B cell (primary cell): ENCODE measurements around the gene PPP6R2. TPM values are rescaled to one million over a fixed set of nuclear protein-coding genes. Genes with fewer than 3 reads are reported as not detected.

Experiments used
- ATAC-seq: fragments of 200-7000 bp; cut with Tn5 transposase; one replicate; pipeline ENCODE4 v1.10.0; 2021; ENCODE audit warnings: low read depth, mild to moderate bottlenecking, moderate number of reproducible peaks, moderate library complexity
- CTCF ChIA-PET: fragments of 350-600 bp; sonication (Branson Sonifier 250); formaldehyde crosslinking; loops from one replicate; lab custom pipeline; 2021; ENCODE audit warnings: antibody characterized with exemption, inconsistent platforms; lab: Charles Lee
- POLR2A ChIA-PET: fragments of 350-600 bp; sonication (Branson Sonifier 250); formaldehyde crosslinking; loops from one replicate; lab custom pipeline; 2021; ENCODE audit warnings: antibody characterized with exemption; lab: Charles Lee
- DNase-seq: peaks from one replicate; pipeline ENCODE4 v3.0.0; 2013
- H2AFZ ChIP-seq: 2 replicates; pipeline ENCODE4 v1.6.1; 2012; ENCODE audit warnings: mild to moderate bottlenecking, low read depth, low read length; ENCODE audit not compliant: insufficient read depth, poor library complexity, severe bottlenecking
- H3K27ac ChIP-seq, 2 donors: 1 replicate in 1 of 2; 2 replicates in 1 of 2; pipeline ENCODE4 v1.5.1; 2012 to 2013; ENCODE audit warnings: low read length in 2 of 2, mild to moderate bottlenecking in 2 of 2, moderate library complexity in 1 of 2
- H3K27me3 ChIP-seq, 4 experiments: fragments of 200-600 bp in 1 of 4; sonication (generic) in 1 of 4; replicated peaks in 1 of 4; 1 replicate in 2 of 4; 2 replicates in 2 of 4; pipeline versions ENCODE4 v1.6.1 to v1.7.0; 2013 to 2016; ENCODE audit warnings: low read length in 3 of 4, mild to moderate bottlenecking in 2 of 4, mixed read lengths in 1 of 4, moderate library complexity in 1 of 4; ENCODE audit not compliant: insufficient read depth in 4 of 4, control insufficient read depth in 3 of 4; ENCODE audit errors: control extremely low read depth in 1 of 4
- H3K36me3 ChIP-seq, 2 experiments: replicated peaks in 1 of 2; 1 replicate in 1 of 2; 2 replicates in 1 of 2; pipeline versions ENCODE4 v1.6.1 to v1.7.1; 2013; ENCODE audit warnings: low read length in 1 of 2; ENCODE audit not compliant: insufficient read depth in 2 of 2, control insufficient read depth in 1 of 2; ENCODE audit errors: control extremely low read depth in 1 of 2, extremely low read depth in 1 of 2
- H3K4me1 ChIP-seq, 2 donors: fragments of 200-600 bp in 1 of 2; sonication (generic) in 1 of 2; 1 replicate in 1 of 2; 2 replicates in 1 of 2; pipeline versions ENCODE4 v1.5.1 to v1.6.1; 2013 to 2017; ENCODE audit warnings: low read length in 2 of 2; ENCODE audit not compliant: control insufficient read depth in 2 of 2, insufficient read depth in 2 of 2
- H3K4me2 ChIP-seq: replicated peaks from 2 replicates; pipeline ENCODE3; 2012; ENCODE audit warnings: mild to moderate bottlenecking, low read depth, low read length; ENCODE audit not compliant: poor library complexity, severe bottlenecking
- H3K4me3 ChIP-seq, 5 experiments: fragments of 200-600 bp in 1 of 5; sonication (generic) in 1 of 5; 1 replicate in 3 of 5; 2 replicates in 2 of 5; pipeline versions ENCODE4 v1.5.1 to v1.7.0; 2011 to 2016; ENCODE audit warnings: low read length in 4 of 5, mild to moderate bottlenecking in 4 of 5, low read depth in 2 of 5, control low read depth in 1 of 5, moderate library complexity in 1 of 5; ENCODE audit not compliant: insufficient read depth in 1 of 5; ENCODE audit errors: control extremely low read depth in 1 of 5, extremely low read depth in 1 of 5
- H3K79me2 ChIP-seq: fragments of 200-600 bp; sonication (generic); one replicate; pipeline ENCODE4 v1.6.0; 2016; ENCODE audit warnings: low read length; ENCODE audit not compliant: control insufficient read depth, insufficient read depth
- H3K9ac ChIP-seq: fragments of 200-600 bp; sonication (generic); 2 replicates; pipeline ENCODE4 v1.6.1; 2017; ENCODE audit warnings: mild to moderate bottlenecking, low read length, moderate library complexity
- H3K9me3 ChIP-seq, 3 donors: one replicate each; pipeline versions ENCODE4 v1.6.1 to v1.7.1; 2013; ENCODE audit warnings: low read length in 2 of 3; ENCODE audit not compliant: control insufficient read depth in 2 of 3, insufficient read depth in 1 of 3; ENCODE audit errors: control extremely low read depth in 1 of 3
- H4K20me1 ChIP-seq: 2 replicates; pipeline ENCODE4 v1.6.0; 2012; ENCODE audit warnings: mild to moderate bottlenecking, low read length; ENCODE audit not compliant: insufficient read depth, control insufficient read depth, poor library complexity, severe bottlenecking
- H3K27ac Mint-ChIP-seq: one replicate; pipeline ENCODE4 v1.8.0; 2021; ENCODE audit warnings: mixed read lengths
- H3K27me3 Mint-ChIP-seq: one replicate; pipeline ENCODE4 v1.8.0; 2021; ENCODE audit warnings: mixed read lengths
- H3K4me1 Mint-ChIP-seq: one replicate; pipeline ENCODE4 v1.8.0; 2021; ENCODE audit warnings: mixed read lengths
- H3K4me3 Mint-ChIP-seq: one replicate; pipeline ENCODE4 v1.8.0; 2021; ENCODE audit warnings: mixed read lengths
- H3K9me3 Mint-ChIP-seq: one replicate; pipeline ENCODE4 v1.8.0; 2022; ENCODE audit warnings: mixed read lengths; ENCODE audit not compliant: insufficient read depth
- EZH2 ChIP-seq: IDR thresholded peaks from 2 replicates; pipeline ENCODE4 v1.6.1; 2012; ENCODE audit warnings: borderline replicate concordance, low read depth, mild to moderate bottlenecking, moderate library complexity, low read length; ENCODE audit not compliant: insufficient read depth, poor library complexity, severe bottlenecking
- whole genome bisulfite sequencing: methylation state at CpG from one replicate; pipeline ENCODE4 v1.1.5; 2013; ENCODE audit warnings: missing lambda C conversion rate; ENCODE audit not compliant: insufficient coverage; 5-methylcytosine and 5-hydroxymethylcytosine counted together
- intact Hi-C: fragments of 100-400 bp; cut with micrococcal nuclease; formaldehyde crosslinking; loops from one replicate; pipeline ENCODE4 v1.10.0; 2022
- polyA plus RNA-seq: library from polyadenylated mRNA; depleted of rRNA; stranded (reverse); fragments of >200 nt; gene quantifications from 2 replicates; pipeline ENCODE4 v1.2.3, GENCODE V29; 2012
- total RNA-seq, 2 donors: library from RNA; stranded (reverse); fragments of 120-200 nt in 1 of 2; gene quantifications; 1 replicate in 1 of 2; 2 replicates in 1 of 2; pipeline versions ENCODE4 v1.2.3 to v1.2.4, GENCODE V29; 2013 to 2022
- TF ChIP-seq, protein P1 (sequence below): fragments of 200-600 bp; IDR thresholded peaks from one replicate; pipeline ENCODE4 v1.8.0; 2022; ENCODE audit warnings: antibody characterized with exemption, mild to moderate bottlenecking

PPP6R2 gene
- total and polyA plus RNA-seq, 2 donors (not counting 1 experiment from before 2014, with no cell fraction given): 91.4 to 98.7 TPM

DNA sequence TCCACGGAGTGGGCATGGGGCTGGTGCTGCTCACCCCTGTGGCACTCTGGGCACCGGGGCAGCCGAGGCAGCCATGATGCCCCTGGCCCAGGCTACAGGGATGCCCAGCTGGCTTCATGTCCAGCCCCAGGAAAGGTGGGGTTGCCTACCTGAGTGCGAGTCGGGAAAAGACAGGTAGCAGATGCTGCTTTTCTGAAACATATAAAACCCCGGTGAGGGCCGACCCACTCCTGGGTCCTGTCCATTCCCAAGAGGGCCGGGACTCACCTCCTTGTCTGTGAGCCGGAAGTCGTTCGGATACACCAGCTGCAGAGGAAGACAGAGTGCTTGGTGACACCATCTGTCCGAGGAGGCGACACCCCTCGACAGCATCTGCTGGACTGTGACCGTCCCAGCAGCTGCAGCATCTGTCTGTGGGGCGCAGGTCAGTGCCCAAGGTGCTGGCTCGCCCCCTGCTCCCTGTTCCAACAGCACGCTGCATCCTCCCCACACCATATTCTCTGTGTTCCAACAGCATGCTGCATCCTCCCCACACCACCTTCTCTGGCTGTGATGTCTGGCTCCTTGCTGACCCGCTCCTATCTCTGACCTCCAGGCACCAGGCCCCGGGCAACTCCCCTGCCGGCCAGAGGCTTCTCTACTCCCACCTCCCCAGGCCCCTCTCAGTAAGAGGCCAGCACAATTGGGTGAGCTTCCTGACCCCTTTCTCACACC, 24.3 kb upstream of the PPP6R2 start:
- Histone ChIP-seq H4K20me1 (no peaks in the 10 kb centered on the region), H3K79me2 (no peaks in the 10 kb centered on the region), H3K27ac (no peak overlapping the region), H3K27me3 (no peaks in the 10 kb centered on the region), H3K9me3 (no peaks in the 10 kb centered on the region), H3K9ac (no peak overlapping the region), H2AFZ (no peak overlapping the region), H3K4me3 (no peak overlapping the region), H3K4me2 (no peak overlapping the region), H3K4me1 (peaks cover 16 to 29% of the 10 kb centered on the region in 2 donors), H3K36me3 (no peaks in the 10 kb centered on the region)
- peaks cover 40% of the 10 kb centered on the region for H3K4me1 Mint-ChIP-seq
- CTCF ChIA-PET: interaction anchor here (0.6 to 5.1 kb wide), 2 partner anchors 8 to 11 kb away, joined by 4 to 37 read pairs; partner anchors contain the start of gene DENND6B
- H3K9me3 Mint-ChIP-seq: no peaks in the 10 kb centered on the region
- ATAC-seq: no peak
- intact Hi-C loops: no loop called here
- DNase-seq: no peak
- 66% methylated on average over 21 of the region's 21 CpGs for WGBS
- TF ChIP-seq, protein P1, sequence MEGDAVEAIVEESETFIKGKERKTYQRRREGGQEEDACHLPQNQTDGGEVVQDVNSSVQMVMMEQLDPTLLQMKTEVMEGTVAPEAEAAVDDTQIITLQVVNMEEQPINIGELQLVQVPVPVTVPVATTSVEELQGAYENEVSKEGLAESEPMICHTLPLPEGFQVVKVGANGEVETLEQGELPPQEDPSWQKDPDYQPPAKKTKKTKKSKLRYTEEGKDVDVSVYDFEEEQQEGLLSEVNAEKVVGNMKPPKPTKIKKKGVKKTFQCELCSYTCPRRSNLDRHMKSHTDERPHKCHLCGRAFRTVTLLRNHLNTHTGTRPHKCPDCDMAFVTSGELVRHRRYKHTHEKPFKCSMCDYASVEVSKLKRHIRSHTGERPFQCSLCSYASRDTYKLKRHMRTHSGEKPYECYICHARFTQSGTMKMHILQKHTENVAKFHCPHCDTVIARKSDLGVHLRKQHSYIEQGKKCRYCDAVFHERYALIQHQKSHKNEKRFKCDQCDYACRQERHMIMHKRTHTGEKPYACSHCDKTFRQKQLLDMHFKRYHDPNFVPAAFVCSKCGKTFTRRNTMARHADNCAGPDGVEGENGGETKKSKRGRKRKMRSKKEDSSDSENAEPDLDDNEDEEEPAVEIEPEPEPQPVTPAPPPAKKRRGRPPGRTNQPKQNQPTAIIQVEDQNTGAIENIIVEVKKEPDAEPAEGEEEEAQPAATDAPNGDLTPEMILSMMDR: no peak
- TF ChIP-seq EZH2: no peak
- no peaks in the 10 kb centered on the region for H3K27me3 Mint-ChIP-seq
- H3K4me3 Mint-ChIP-seq: no peak overlapping the region
- H3K27ac Mint-ChIP-seq: peak overlapping the region; percentile 50
- POLR2A ChIA-PET: interaction anchor here (1.2 to 7.0 kb wide), 2 partner anchors 9 to 16 kb away, joined by 3 to 61 read pairs; no protein-coding TSS in a partner anchor

DNA sequence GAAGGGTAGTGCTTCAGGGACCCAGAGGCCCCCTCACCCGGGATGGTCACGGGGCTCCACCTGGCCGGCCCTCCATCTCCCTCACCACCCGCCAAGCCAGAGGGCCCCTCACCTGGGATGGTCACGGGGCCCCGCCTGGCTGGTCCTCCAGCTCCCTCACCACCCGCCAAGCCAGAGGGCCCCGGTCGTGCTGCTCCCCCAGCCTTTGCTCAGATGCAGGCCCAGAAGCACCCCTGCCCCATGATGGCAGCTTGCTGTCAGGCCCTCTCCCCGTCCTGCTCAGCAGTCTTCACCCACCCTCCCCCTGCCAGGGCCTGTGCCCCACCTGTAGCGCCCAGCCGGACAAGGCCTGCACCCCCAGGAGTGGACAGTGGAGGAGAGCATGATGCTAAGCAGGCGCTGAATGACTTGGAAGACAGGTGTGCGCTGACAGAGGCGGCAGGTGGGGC, 23.6 kb upstream of the PPP6R2 start:
- Mint-ChIP-seq H3K4me1 (peaks cover 34% of the 10 kb centered on the region), H3K4me3 (no peak overlapping the region), H3K27ac (no peak overlapping the region), H3K9me3 (no peaks in the 10 kb centered on the region), H3K27me3 (no peaks in the 10 kb centered on the region)
- Histone ChIP-seq H4K20me1 (no peaks in the 10 kb centered on the region), H3K4me3 (no peak overlapping the region), H3K27ac (no peak overlapping the region), H3K9ac (no peak overlapping the region), H3K27me3 (no peaks in the 10 kb centered on the region), H3K4me2 (no peak overlapping the region), H3K36me3 (no peaks in the 10 kb centered on the region), H3K9me3 (no peaks in the 10 kb centered on the region), H3K79me2 (no peaks in the 10 kb centered on the region), H2AFZ (no peak overlapping the region), H3K4me1 (peaks cover 11 to 23% of the 10 kb centered on the region in 2 donors)
- POLR2A ChIA-PET: interaction anchor here (1.2 to 7.0 kb wide), 2 partner anchors 9 to 17 kb away, joined by 3 to 61 read pairs; no protein-coding TSS in a partner anchor
- ATAC-seq (no peak), DNase-seq (no peak)
- WGBS: 93% methylated on average over 14 of the region's 15 CpGs
- TF ChIP-seq, protein P1: no peak
- TF ChIP-seq EZH2: no peak
- intact Hi-C loops: no loop called here
- CTCF ChIA-PET: interaction anchor here (0.6 kb wide), 1 partner anchor 10 kb away, joined by 4 read pairs; no protein-coding TSS in a partner anchor
